Natural killer cell (primary cell): ENCODE measurements around the gene SRPK2. TPM values are rescaled to one million over a fixed set of nuclear protein-coding genes. Genes with fewer than 3 reads are reported as not detected.
"Not testable (repeated sequence)": the region's sequence is repeated elsewhere in the genome, so short reads cannot be mapped to it uniquely, and the experiment has no call there.

ENCODE experiments used
- ATAC-seq, 3 donors: fragments of 150-1000 bp in 2 of 3; fragments of 200-7000 bp in 1 of 3; cut with Tn5 transposase; 1 replicate in 1 of 3; 2 replicates in 2 of 3; pipeline ENCODE4 v1.10.0; 2021; ENCODE audit warnings: mild to moderate bottlenecking in 2 of 3, moderate library complexity in 2 of 3
- DNase-seq, 2 donors: peaks; one replicate each; pipeline versions ENCODE4 v3.0.0 to v3.0.0-alpha.2; 2013 to 2021; ENCODE audit warnings: mixed read lengths in 1 of 2
- H3K27ac ChIP-seq: one replicate; pipeline ENCODE4 v1.5.1; 2013; ENCODE audit warnings: mild to moderate bottlenecking, low read length
- H3K27me3 ChIP-seq: one replicate; pipeline ENCODE4 v1.6.1; 2013; ENCODE audit warnings: low read length; ENCODE audit not compliant: control insufficient read depth, insufficient read depth
- H3K36me3 ChIP-seq: one replicate; pipeline ENCODE4 v1.6.1; 2013; ENCODE audit warnings: low read length; ENCODE audit not compliant: control insufficient read depth, insufficient read depth
- H3K4me1 ChIP-seq: one replicate; pipeline ENCODE4 v1.6.1; 2013; ENCODE audit warnings: low read length; ENCODE audit not compliant: control insufficient read depth, insufficient read depth
- H3K4me3 ChIP-seq: one replicate; pipeline ENCODE4 v1.5.1; 2013; ENCODE audit warnings: low read length
- H3K9me3 ChIP-seq: one replicate; pipeline ENCODE4 v1.6.1; 2013; ENCODE audit warnings: low read length; ENCODE audit not compliant: control insufficient read depth, insufficient read depth
- H3K27ac Mint-ChIP-seq, 2 donors: one replicate each; pipeline ENCODE4 v1.8.0; 2022; ENCODE audit warnings: mild to moderate bottlenecking in 2 of 2, mixed read lengths in 2 of 2, moderate library complexity in 1 of 2
- H3K27me3 Mint-ChIP-seq, 2 donors: one replicate each; pipeline ENCODE4 v1.8.0; 2022; ENCODE audit warnings: low read depth in 2 of 2, mixed read lengths in 2 of 2
- H3K36me3 Mint-ChIP-seq: one replicate; pipeline ENCODE4 v1.8.0; 2022; ENCODE audit warnings: mixed read lengths
- H3K4me1 Mint-ChIP-seq, 2 donors: one replicate each; pipeline ENCODE4 v1.8.0; 2022; ENCODE audit warnings: mixed read lengths in 2 of 2
- H3K4me3 Mint-ChIP-seq: one replicate; pipeline ENCODE4 v1.8.0; 2022; ENCODE audit warnings: mild to moderate bottlenecking, moderate library complexity, mixed read lengths
- H3K9me3 Mint-ChIP-seq, 2 donors: one replicate each; pipeline ENCODE4 v1.8.0; 2022; ENCODE audit warnings: mixed read lengths in 2 of 2
- CTCF ChIP-seq: fragments of 200-600 bp; IDR thresholded peaks from one replicate; pipeline ENCODE4 v1.8.0; 2022; ENCODE audit warnings: antibody characterized with exemption
- WGBS: methylation state at CpG from one replicate; pipeline ENCODE4 v1.1.7; 2013; ENCODE audit warnings: missing lambda C conversion rate; ENCODE audit not compliant: insufficient coverage; 5-methylcytosine and 5-hydroxymethylcytosine counted together
- intact Hi-C: fragments of 100-400 bp; cut with micrococcal nuclease; formaldehyde crosslinking; loops from one replicate; pipeline ENCODE4 v1.14.2; 2022
- total RNA-seq, 4 donors: library from RNA; stranded (reverse); fragments of 120-200 nt in 1 of 4; gene quantifications; one replicate each; pipeline versions ENCODE4 v1.2.3 to v1.2.4, GENCODE V29; 2013 to 2022

Gene SRPK2
- total RNA-seq, 3 donors from 2014 or later (not counting 1 experiment from before 2014, with no cell fraction given), result 103 to 121 (median 108) TPM

GRCh38 chr7:105304040-105304895 is 84.5 kb downstream of the SRPK2 start:
- H3K36me3 Mint-ChIP-seq, result no peaks in the 10 kb centered on the region
- intact Hi-C loops, result no loop called here
- no peaks in the 10 kb centered on the region for H3K9me3 Mint-ChIP-seq
- WGBS, result 74% methylated on average over 5 of the region's 5 CpGs
- DNase-seq (no peak), ATAC-seq (no peak)
- no peak for TF ChIP-seq CTCF
- peaks cover 4% of the 10 kb centered on the region for H3K4me1 ChIP-seq
- no peak overlapping the region for H3K4me3 Mint-ChIP-seq
- no peak overlapping the region for H3K4me3 ChIP-seq
- H3K36me3 ChIP-seq, result no peaks in the 10 kb centered on the region
- peaks cover 66 to 67% of the 10 kb centered on the region in 2 donors for H3K4me1 Mint-ChIP-seq
- H3K27ac Mint-ChIP-seq, result peak overlapping the region; percentile 16 to 24
- H3K27me3 Mint-ChIP-seq, result no peaks in the 10 kb centered on the region
- no peak overlapping the region for H3K27ac ChIP-seq
- H3K27me3 ChIP-seq, result no peaks in the 10 kb centered on the region
- peaks cover 3% of the 10 kb centered on the region for H3K9me3 ChIP-seq

GRCh38 chr7:105300587-105300986 is 88.1 kb downstream of the SRPK2 start:
- intact Hi-C loops, result not testable (repeated sequence)
- DNase-seq, result peak in 1 of 2 donors; percentile 59

GRCh38 chr7:105298439-105298894 is 90.3 kb downstream of the SRPK2 start:
- Histone ChIP-seq H3K4me1 (peaks cover 17% of the 10 kb centered on the region), H3K9me3 (peaks cover 3% of the 10 kb centered on the region), H3K27ac (peak overlapping the region; percentile 11), H3K36me3 (no peaks in the 10 kb centered on the region), H3K4me3 (no peak overlapping the region), H3K27me3 (no peaks in the 10 kb centered on the region)
- peak overlapping the region; percentile 72 for H3K4me3 Mint-ChIP-seq
- intact Hi-C loops, result loop anchor here (5.0 kb wide), 1 partner anchor 49 kb away; no protein-coding TSS in a partner anchor
- no peaks in the 10 kb centered on the region for H3K9me3 Mint-ChIP-seq
- peak in 1 of 2 donors; percentile 26 for DNase-seq
- H3K27ac Mint-ChIP-seq, result peak overlapping the region; percentile 85 to 91
- 88% methylated on average over 4 of the region's 4 CpGs for WGBS
- peak; percentile 83 to 86 (median 86) for ATAC-seq
- no peak for TF ChIP-seq CTCF
- H3K36me3 Mint-ChIP-seq, result no peaks in the 10 kb centered on the region
- no peaks in the 10 kb centered on the region for H3K27me3 Mint-ChIP-seq
- H3K4me1 Mint-ChIP-seq, result peaks cover 52 to 61% of the 10 kb centered on the region in 2 donors

More at GRCh38 chr7:105300587-105300986, 88.1 kb downstream of the SRPK2 start:
- Mint-ChIP-seq H3K4me1 (peaks cover 68 to 71% of the 10 kb centered on the region in 2 donors), H3K4me3 (peak overlapping the region; percentile 62), H3K27ac (peak overlapping the region; percentile 58 to 72)
- H3K27ac ChIP-seq, ATAC-seq, H3K27me3 ChIP-seq, H3K9me3 Mint-ChIP-seq, H3K9me3 ChIP-seq, H3K4me3 ChIP-seq, H3K36me3 ChIP-seq, H3K27me3 Mint-ChIP-seq, H3K36me3 Mint-ChIP-seq: not testable (repeated sequence)
- H3K4me1 ChIP-seq, result peaks cover 17% of the 10 kb centered on the region
- WGBS, result 27% methylated on average over 2 of the region's 6 CpGs

GRCh38 chr7:105297985-105298384 is 90.7 kb downstream of the SRPK2 start:
- no peaks in the 10 kb centered on the region for H3K9me3 Mint-ChIP-seq
- intact Hi-C loops, result loop anchor here (5.0 kb wide), 1 partner anchor 49 kb away; no protein-coding TSS in a partner anchor
- ATAC-seq (peak; percentile 30 to 53 (median 51)), DNase-seq (no peak)
- Histone ChIP-seq H3K27ac (peak overlapping the region; percentile 53), H3K4me1 (peaks cover 17% of the 10 kb centered on the region), H3K4me3 (no peak overlapping the region), H3K27me3 (no peaks in the 10 kb centered on the region), H3K9me3 (peaks cover 3% of the 10 kb centered on the region), H3K36me3 (no peaks in the 10 kb centered on the region)
- H3K4me3 Mint-ChIP-seq, result peak overlapping the region; percentile 72
- peaks cover 52 to 61% of the 10 kb centered on the region in 2 donors for H3K4me1 Mint-ChIP-seq
- no peak for TF ChIP-seq CTCF
- no CpG with 5 or more reads among the region's 2 CpGs for WGBS
- peak overlapping the region; percentile 85 to 91 for H3K27ac Mint-ChIP-seq
- no peaks in the 10 kb centered on the region for H3K36me3 Mint-ChIP-seq
- H3K27me3 Mint-ChIP-seq, result no peaks in the 10 kb centered on the region
